Ishikawa (cell line): ENCODE data around the gene TMEM269.

ENCODE experiments used
- CEBPB ChIP-seq: IDR thresholded peaks from 2 replicates; pipeline ENCODE4 v1.6.1; 2012
- EGR1 ChIP-seq: IDR thresholded peaks from 2 replicates; pipeline ENCODE4 v1.6.1; 2012
- EP300 ChIP-seq: IDR thresholded peaks from 2 replicates; pipeline ENCODE4 v1.6.1; 2012; ENCODE audit warnings: borderline replicate concordance
- FOXM1 ChIP-seq: IDR thresholded peaks from 2 replicates; pipeline ENCODE4 v1.6.1; 2012; ENCODE audit warnings: low read depth, borderline replicate concordance
- RAD21 ChIP-seq: IDR thresholded peaks from 2 replicates; pipeline ENCODE4 v1.6.1; 2012; ENCODE audit warnings: low read depth
- REST ChIP-seq: IDR thresholded peaks from 2 replicates; pipeline ENCODE4 v1.6.1; 2012; ENCODE audit warnings: low read depth, mild to moderate bottlenecking
- TAF1 ChIP-seq: IDR thresholded peaks from 2 replicates; pipeline ENCODE4 v1.6.1; 2012; ENCODE audit warnings: low read depth, mild to moderate bottlenecking
- TCF12 ChIP-seq: IDR thresholded peaks from 2 replicates; pipeline ENCODE4 v1.6.1; 2012; ENCODE audit warnings: low read depth
- TF ChIP-seq, protein P1 (sequence below): IDR thresholded peaks from 2 replicates; pipeline ENCODE4 v1.6.1; 2012
- TF ChIP-seq, protein P2 (sequence below): IDR thresholded peaks from 2 replicates; pipeline ENCODE4 v1.6.1; 2012

- TF ChIP-seq EP300 (no peak), REST (no peak), TCF12 (no peak), FOXM1 (no peak), EGR1 (no peak), RAD21 (no peak), CEBPB (no peak), TAF1 (no peak)
- TF ChIP-seq, protein P1, sequence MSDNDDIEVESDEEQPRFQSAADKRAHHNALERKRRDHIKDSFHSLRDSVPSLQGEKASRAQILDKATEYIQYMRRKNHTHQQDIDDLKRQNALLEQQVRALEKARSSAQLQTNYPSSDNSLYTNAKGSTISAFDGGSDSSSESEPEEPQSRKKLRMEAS, result no peak
- TF ChIP-seq, protein P2, sequence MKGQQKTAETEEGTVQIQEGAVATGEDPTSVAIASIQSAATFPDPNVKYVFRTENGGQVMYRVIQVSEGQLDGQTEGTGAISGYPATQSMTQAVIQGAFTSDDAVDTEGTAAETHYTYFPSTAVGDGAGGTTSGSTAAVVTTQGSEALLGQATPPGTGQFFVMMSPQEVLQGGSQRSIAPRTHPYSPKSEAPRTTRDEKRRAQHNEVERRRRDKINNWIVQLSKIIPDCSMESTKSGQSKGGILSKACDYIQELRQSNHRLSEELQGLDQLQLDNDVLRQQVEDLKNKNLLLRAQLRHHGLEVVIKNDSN, result no peak
Observed at GRCh38 chr1:42784547-42784945, 245 bp upstream of the TMEM269 start.
